ENCODE data around the gene RAD9B.

The RAD9B gene

DNA sequence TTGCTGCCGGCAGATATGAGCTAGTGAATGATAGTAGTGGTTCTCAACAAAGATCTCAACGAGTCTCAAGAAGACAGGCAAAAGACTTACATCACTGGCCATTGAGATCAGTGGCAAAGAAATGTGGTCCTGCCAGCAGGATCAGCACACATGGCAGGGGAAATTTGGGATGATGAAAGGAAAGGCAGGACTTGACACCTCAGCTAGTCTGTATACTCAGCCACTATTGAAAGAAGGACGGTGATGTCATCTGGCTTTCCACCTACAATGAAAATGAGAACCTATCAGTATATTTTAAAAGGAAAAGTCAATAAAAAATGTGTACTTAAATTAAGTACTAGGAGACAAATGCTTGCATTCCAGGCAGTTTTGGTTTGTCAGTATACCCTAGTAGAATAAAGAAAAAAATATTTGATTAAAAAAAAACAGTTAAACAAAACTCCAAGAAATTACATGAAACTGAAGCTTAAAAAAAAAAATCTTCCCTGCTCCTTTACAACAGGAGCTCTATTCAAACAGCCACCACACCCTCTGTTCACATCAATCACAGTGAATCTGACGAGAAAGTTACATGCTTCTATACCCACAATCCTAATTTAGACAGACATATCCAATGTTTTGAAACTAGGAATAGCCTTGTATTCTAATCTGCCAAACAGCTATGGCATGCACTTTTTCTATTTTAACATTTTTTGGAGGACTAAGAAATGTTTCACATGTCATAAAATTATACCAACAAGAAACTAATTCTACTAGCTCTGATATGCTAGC is 34.9 kb downstream of the RAD9B start:
- H2AFZ ChIP-seq (ENCODE audit: low read depth): no peak overlapping the region
- no peak overlapping the region for H3K9ac ChIP-seq
- no peak overlapping the region for H3K4me2 ChIP-seq
- H3K27me3 ChIP-seq (ENCODE audit: insufficient read depth, low read depth): no peaks in the 10 kb centered on the region
- H3K4me3 ChIP-seq (IDR thresholded peaks at IDR 0.05; ENCODE audit: insufficient read depth, low read depth, low read length): no peak overlapping the region
- TF ChIP-seq, protein P1, sequence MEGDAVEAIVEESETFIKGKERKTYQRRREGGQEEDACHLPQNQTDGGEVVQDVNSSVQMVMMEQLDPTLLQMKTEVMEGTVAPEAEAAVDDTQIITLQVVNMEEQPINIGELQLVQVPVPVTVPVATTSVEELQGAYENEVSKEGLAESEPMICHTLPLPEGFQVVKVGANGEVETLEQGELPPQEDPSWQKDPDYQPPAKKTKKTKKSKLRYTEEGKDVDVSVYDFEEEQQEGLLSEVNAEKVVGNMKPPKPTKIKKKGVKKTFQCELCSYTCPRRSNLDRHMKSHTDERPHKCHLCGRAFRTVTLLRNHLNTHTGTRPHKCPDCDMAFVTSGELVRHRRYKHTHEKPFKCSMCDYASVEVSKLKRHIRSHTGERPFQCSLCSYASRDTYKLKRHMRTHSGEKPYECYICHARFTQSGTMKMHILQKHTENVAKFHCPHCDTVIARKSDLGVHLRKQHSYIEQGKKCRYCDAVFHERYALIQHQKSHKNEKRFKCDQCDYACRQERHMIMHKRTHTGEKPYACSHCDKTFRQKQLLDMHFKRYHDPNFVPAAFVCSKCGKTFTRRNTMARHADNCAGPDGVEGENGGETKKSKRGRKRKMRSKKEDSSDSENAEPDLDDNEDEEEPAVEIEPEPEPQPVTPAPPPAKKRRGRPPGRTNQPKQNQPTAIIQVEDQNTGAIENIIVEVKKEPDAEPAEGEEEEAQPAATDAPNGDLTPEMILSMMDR (conservative IDR thresholded peaks at IDR 0.05; ENCODE audit: low read depth, low read length): no peak
- no peaks in the 10 kb centered on the region for H3K79me2 ChIP-seq (ENCODE audit: insufficient read depth, low read depth)
- H3K27ac ChIP-seq: no peak overlapping the region
- H3K36me3 ChIP-seq (ENCODE audit: insufficient read depth): no peaks in the 10 kb centered on the region
- H4K20me1 ChIP-seq (ENCODE audit: insufficient read depth): no peaks in the 10 kb centered on the region
- H3K4me1 ChIP-seq (ENCODE audit: low read depth, poor library complexity, severe bottlenecking): peaks cover 28% of the 10 kb centered on the region

DNA sequence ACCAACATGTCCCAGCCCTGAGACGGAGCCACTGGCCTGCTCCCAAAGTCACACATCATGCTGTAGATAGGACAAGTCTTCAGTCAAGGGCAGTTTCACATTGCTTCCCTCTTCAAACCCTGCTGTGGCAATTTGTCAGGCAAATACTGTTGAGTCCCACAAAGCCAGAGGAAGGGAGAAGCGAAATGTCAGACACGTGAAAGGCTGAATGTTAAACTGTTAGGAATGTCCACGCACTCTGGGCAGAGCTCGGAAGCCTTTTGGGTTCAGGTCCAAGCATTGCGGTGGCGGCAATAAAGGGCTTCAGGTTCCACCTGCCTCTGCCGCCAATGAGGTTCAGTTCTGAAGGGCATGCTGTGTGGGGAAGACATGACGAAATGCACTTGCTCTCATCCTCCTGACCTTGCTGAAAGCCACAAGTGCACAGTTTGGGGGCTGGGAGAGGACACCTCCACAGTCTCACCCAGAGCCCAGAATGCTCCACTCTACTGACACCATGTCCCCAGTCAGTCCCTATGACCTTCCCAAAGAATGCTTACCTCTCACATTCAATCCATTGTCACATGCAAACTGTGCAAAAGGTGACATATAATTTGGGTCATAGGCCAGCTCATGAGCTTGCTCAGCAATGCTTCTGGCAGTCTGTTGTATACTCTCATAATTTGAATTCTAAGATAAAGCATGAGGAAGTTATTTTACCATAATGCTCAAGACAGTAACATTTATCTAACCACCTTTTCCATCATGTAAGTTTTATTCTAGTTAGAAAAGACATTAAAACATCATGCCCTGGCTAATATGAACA is 35.7 kb downstream of the RAD9B start:
- no peak overlapping the region for H3K9ac ChIP-seq
- no peaks in the 10 kb centered on the region for H3K36me3 ChIP-seq (ENCODE audit: insufficient read depth)

DNA sequence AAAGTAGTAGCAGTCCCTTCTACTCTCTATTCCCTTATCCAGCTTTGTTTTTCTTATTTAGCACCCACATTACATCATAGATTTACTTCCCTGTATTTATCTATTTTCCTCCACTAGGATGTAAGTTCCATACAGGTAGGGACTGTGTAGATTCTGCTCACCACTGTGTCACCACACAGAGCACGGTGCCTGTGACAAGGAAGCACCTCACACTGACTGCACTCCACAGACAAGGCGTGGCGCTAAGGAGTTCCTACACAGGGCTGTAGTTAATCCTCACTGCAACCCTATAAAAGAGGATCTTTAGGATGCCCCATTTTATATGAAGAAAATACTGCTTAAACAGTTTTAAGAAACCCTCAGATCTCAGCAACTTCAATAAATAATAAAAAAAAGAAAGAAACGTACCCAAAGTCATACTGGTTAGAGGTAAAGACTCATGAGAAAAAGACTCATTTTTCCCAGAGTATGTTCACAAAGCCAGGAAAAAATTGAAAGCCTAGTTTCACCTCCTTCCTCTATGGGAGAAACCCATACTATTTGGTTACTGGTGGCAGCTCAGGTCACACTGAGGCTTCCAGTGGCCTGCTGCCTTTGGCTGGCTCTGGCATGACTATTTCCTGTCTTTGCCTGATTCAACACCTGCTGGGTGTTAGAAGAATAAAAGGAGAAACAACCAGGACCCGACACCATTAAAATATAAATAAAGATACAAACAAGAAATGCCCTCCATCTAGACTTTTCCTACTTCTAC is 36.9 kb downstream of the RAD9B start:
- no peaks in the 10 kb centered on the region for H3K79me2 ChIP-seq (ENCODE audit: insufficient read depth, low read depth)
- no peaks in the 10 kb centered on the region for H3K36me3 ChIP-seq (ENCODE audit: insufficient read depth)
- TF ChIP-seq, protein P1 (conservative IDR thresholded peaks at IDR 0.05; ENCODE audit: low read depth, low read length): no peak
- no peaks in the 10 kb centered on the region for H3K27me3 ChIP-seq (ENCODE audit: insufficient read depth, low read depth)
- H3K27ac ChIP-seq: no peak overlapping the region
- no peak overlapping the region for H2AFZ ChIP-seq (ENCODE audit: low read depth)
- no peak overlapping the region for H3K4me2 ChIP-seq
- peaks cover 13% of the 10 kb centered on the region for H3K4me1 ChIP-seq (ENCODE audit: low read depth, poor library complexity, severe bottlenecking)
- H3K9ac ChIP-seq: no peak overlapping the region
- no peaks in the 10 kb centered on the region for H4K20me1 ChIP-seq (ENCODE audit: insufficient read depth)
- H3K4me3 ChIP-seq (IDR thresholded peaks at IDR 0.05; ENCODE audit: insufficient read depth, low read depth, low read length): no peak overlapping the region

More for the DNA sequence above, 35.7 kb downstream of the RAD9B start:
- Histone ChIP-seq H3K79me2 (ENCODE audit: insufficient read depth, low read depth) (no peaks in the 10 kb centered on the region), H2AFZ (ENCODE audit: low read depth) (no peak overlapping the region), H4K20me1 (ENCODE audit: insufficient read depth) (no peaks in the 10 kb centered on the region), H3K27me3 (ENCODE audit: insufficient read depth, low read depth) (no peaks in the 10 kb centered on the region), H3K27ac (no peak overlapping the region), H3K4me2 (no peak overlapping the region), H3K4me1 (ENCODE audit: low read depth, poor library complexity, severe bottlenecking) (peaks cover 20% of the 10 kb centered on the region), H3K4me3 (IDR thresholded peaks at IDR 0.05; ENCODE audit: insufficient read depth, low read depth, low read length) (no peak overlapping the region)
- TF ChIP-seq, protein P1 (conservative IDR thresholded peaks at IDR 0.05; ENCODE audit: low read depth, low read length): no peak

DNA sequence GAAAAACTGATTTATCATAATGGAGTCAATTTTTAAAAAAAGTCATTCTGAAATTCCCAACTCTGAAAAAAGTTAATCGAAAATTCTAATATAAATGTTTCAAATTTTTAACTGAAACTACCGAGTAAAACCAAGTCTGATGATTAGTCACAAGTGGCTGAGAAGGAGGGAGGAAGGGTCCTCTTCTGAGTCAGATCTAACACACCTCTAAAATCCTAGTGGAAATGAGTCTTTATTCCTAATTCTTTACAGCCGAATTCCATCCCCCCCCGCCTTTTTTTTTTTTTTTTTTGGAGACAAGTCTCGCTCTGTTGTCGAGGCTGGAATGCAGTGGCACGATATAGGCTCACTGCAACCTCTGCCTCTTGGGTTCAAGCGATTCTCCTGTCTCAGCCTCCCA is 37.9 kb downstream of the RAD9B start:
- Histone ChIP-seq H3K9ac (no peak overlapping the region), H3K79me2 (ENCODE audit: insufficient read depth, low read depth) (no peaks in the 10 kb centered on the region), H3K36me3 (ENCODE audit: insufficient read depth) (no peaks in the 10 kb centered on the region)

More for the DNA sequence above, 37.9 kb downstream of the RAD9B start:
- Histone ChIP-seq H3K4me3 (IDR thresholded peaks at IDR 0.05; ENCODE audit: insufficient read depth, low read depth, low read length) (no peak overlapping the region), H2AFZ (ENCODE audit: low read depth) (no peak overlapping the region), H3K27me3 (ENCODE audit: insufficient read depth, low read depth) (no peaks in the 10 kb centered on the region), H3K27ac (no peak overlapping the region), H4K20me1 (ENCODE audit: insufficient read depth) (no peaks in the 10 kb centered on the region), H3K4me2 (no peak overlapping the region), H3K4me1 (ENCODE audit: low read depth, poor library complexity, severe bottlenecking) (peaks cover 5% of the 10 kb centered on the region)
- TF ChIP-seq, protein P1 (conservative IDR thresholded peaks at IDR 0.05; ENCODE audit: low read depth, low read length): no peak

Measured in KMS-11 (cell line).